Activated CD8-positive, alpha-beta memory T cell treated with anti-CD3 and anti-CD28 coated beads for 36 hours (primary cell): ENCODE results near the gene BRINP3. TPM values are rescaled to one million over a fixed set of nuclear protein-coding genes. Genes with fewer than 3 reads are reported as not detected.

ENCODE experiments used
- CTCF ChIA-PET: fragments of 350-600 bp; sonication (Branson Sonifier 250); formaldehyde crosslinking; loops from one replicate; lab custom pipeline; 2021; ENCODE audit warnings: antibody characterized with exemption; lab: Charles Lee
- POLR2A ChIA-PET: fragments of 350-600 bp; sonication (Branson Sonifier 250); formaldehyde crosslinking; loops from one replicate; lab custom pipeline; 2021; ENCODE audit warnings: antibody characterized with exemption; lab: Charles Lee
- total RNA-seq, 2 experiments: library from RNA; stranded (reverse); gene quantifications; one replicate each; pipeline ENCODE4 v1.2.3, GENCODE V29; 2021

BRINP3 gene
- total RNA-seq, 2 experiments from 2014 or later, result not detected

GRCh38 chr1:190212450-190212849, 265.2 kb downstream of the BRINP3 start:
- CTCF ChIA-PET, result no interaction called here
- POLR2A ChIA-PET, result no interaction called here

- CTCF ChIA-PET, result no interaction called here
- POLR2A ChIA-PET, result no interaction called here
Measured at GRCh38 chr1:190207733-190208132, 269.9 kb downstream of the BRINP3 start.

- ChIA-PET CTCF (no interaction called here), POLR2A (no interaction called here)
Measured at GRCh38 chr1:190205713-190206112, 272.0 kb downstream of the BRINP3 start.

GRCh38 chr1:190196020-190196419, 281.6 kb downstream of the BRINP3 start:
- ChIA-PET CTCF (no interaction called here), POLR2A (no interaction called here)

- ChIA-PET POLR2A (no interaction called here), CTCF (no interaction called here)
Measured at GRCh38 chr1:190193508-190194115, 284.1 kb downstream of the BRINP3 start.

GRCh38 chr1:190192627-190193026, 285.0 kb downstream of the BRINP3 start:
- ChIA-PET CTCF (no interaction called here), POLR2A (no interaction called here)

GRCh38 chr1:190183588-190183987, 294.1 kb downstream of the BRINP3 start:
- ChIA-PET CTCF (no interaction called here), POLR2A (no interaction called here)

- POLR2A ChIA-PET, result no interaction called here
Measured at GRCh38 chr1:190179817-190180216, 297.8 kb downstream of the BRINP3 start.

GRCh38 chr1:190178827-190179226, 298.8 kb downstream of the BRINP3 start:
- ChIA-PET CTCF (no interaction called here), POLR2A (no interaction called here)

More at GRCh38 chr1:190179817-190180216, 297.8 kb downstream of the BRINP3 start:
- CTCF ChIA-PET, result no interaction called here

- ChIA-PET POLR2A (no interaction called here), CTCF (no interaction called here)
Measured at GRCh38 chr1:190177555-190177954, 300.1 kb downstream of the BRINP3 start.

- POLR2A ChIA-PET, result no interaction called here
- CTCF ChIA-PET, result no interaction called here
Measured at GRCh38 chr1:190176776-190177175, 300.9 kb downstream of the BRINP3 start.

GRCh38 chr1:190175320-190175719, 302.3 kb downstream of the BRINP3 start:
- ChIA-PET POLR2A (no interaction called here), CTCF (no interaction called here)

- ChIA-PET CTCF (no interaction called here), POLR2A (no interaction called here)
Measured at GRCh38 chr1:190172651-190173430, 304.8 kb downstream of the BRINP3 start.

GRCh38 chr1:190170321-190170720, 307.3 kb downstream of the BRINP3 start:
- CTCF ChIA-PET, result no interaction called here
- POLR2A ChIA-PET, result no interaction called here

- CTCF ChIA-PET, result no interaction called here
- POLR2A ChIA-PET, result no interaction called here
Measured at GRCh38 chr1:190169311-190170067, 308.2 kb downstream of the BRINP3 start.

- POLR2A ChIA-PET, result no interaction called here
Measured at GRCh38 chr1:190168893-190169280, 308.8 kb downstream of the BRINP3 start.

GRCh38 chr1:190168116-190168892, 309.4 kb downstream of the BRINP3 start:
- POLR2A ChIA-PET, result no interaction called here
- CTCF ChIA-PET, result no interaction called here

More at GRCh38 chr1:190168893-190169280, 308.8 kb downstream of the BRINP3 start:
- CTCF ChIA-PET, result no interaction called here

GRCh38 chr1:190159146-190159545, 318.5 kb downstream of the BRINP3 start:
- POLR2A ChIA-PET, result no interaction called here
- CTCF ChIA-PET, result no interaction called here

- ChIA-PET CTCF (no interaction called here), POLR2A (no interaction called here)
Measured at GRCh38 chr1:190154744-190155143, 322.9 kb downstream of the BRINP3 start.

- ChIA-PET POLR2A (no interaction called here), CTCF (no interaction called here)
Measured at GRCh38 chr1:190147616-190148015, 330.0 kb downstream of the BRINP3 start.
